Measurements from ENCODE around the gene IFNAR1. TPM values are rescaled to one million over a fixed set of nuclear protein-coding genes. Genes with fewer than 3 reads are reported as not detected.
"Not testable (repeated sequence)": the region's sequence is repeated elsewhere in the genome, so short reads cannot be mapped to it uniquely, and the experiment has no call there.

The IFNAR1 gene
- total RNA-seq, 2 experiments from 2014 or later: 35.7 to 36.3 TPM

- no peak overlapping the region for H3K4me3 Mint-ChIP-seq
- POLR2A ChIA-PET: interaction anchor here (1.4 kb wide), 1 partner anchor 11 kb away, joined by 5 read pairs; the partner anchor contains the start of gene IFNAR1
- ATAC-seq (ENCODE audit: low read depth) (no peak), DNase-seq (no peak)
- H3K36me3 Mint-ChIP-seq: no peaks in the 10 kb centered on the region
- peaks cover 3% of the 10 kb centered on the region for H3K9me3 Mint-ChIP-seq
- H3K27ac Mint-ChIP-seq: no peak overlapping the region
- H3K27me3 Mint-ChIP-seq: peaks cover 27% of the 10 kb centered on the region
- peaks cover 2% of the 10 kb centered on the region for H3K4me1 Mint-ChIP-seq
Observed at GRCh38 chr21:33313611-33314010, 11.2 kb upstream of the IFNAR1 start.

GRCh38 chr21:33314111-33314510, 10.7 kb upstream of the IFNAR1 start:
- H3K27me3 Mint-ChIP-seq: peaks cover 27% of the 10 kb centered on the region
- H3K36me3 Mint-ChIP-seq: no peaks in the 10 kb centered on the region
- H3K27ac Mint-ChIP-seq: no peak overlapping the region
- ATAC-seq (ENCODE audit: low read depth) (no peak), DNase-seq (no peak)
- peaks cover 3% of the 10 kb centered on the region for H3K9me3 Mint-ChIP-seq
- POLR2A ChIA-PET: no interaction called here
- H3K4me1 Mint-ChIP-seq: no peaks in the 10 kb centered on the region
- H3K4me3 Mint-ChIP-seq: no peak overlapping the region

- Mint-ChIP-seq H3K4me1 (no peaks in the 10 kb centered on the region), H3K9me3 (peaks cover 3% of the 10 kb centered on the region), H3K4me3 (no peak overlapping the region), H3K27me3 (peaks cover 34% of the 10 kb centered on the region), H3K36me3 (no peaks in the 10 kb centered on the region), H3K27ac (no peak overlapping the region)
- DNase-seq: no peak
- no peak for ATAC-seq (ENCODE audit: low read depth)
- POLR2A ChIA-PET: no interaction called here
Observed at GRCh38 chr21:33315946-33316710, 8.6 kb upstream of the IFNAR1 start.

GRCh38 chr21:33317145-33317544, 7.6 kb upstream of the IFNAR1 start:
- peaks cover 3% of the 10 kb centered on the region for H3K9me3 Mint-ChIP-seq
- H3K4me3 Mint-ChIP-seq: no peak overlapping the region
- no peak for ATAC-seq (ENCODE audit: low read depth)
- POLR2A ChIA-PET: no interaction called here
- H3K27me3 Mint-ChIP-seq: peaks cover 34% of the 10 kb centered on the region
- DNase-seq: no peak
- no peak overlapping the region for H3K27ac Mint-ChIP-seq
- no peaks in the 10 kb centered on the region for H3K4me1 Mint-ChIP-seq
- no peaks in the 10 kb centered on the region for H3K36me3 Mint-ChIP-seq

GRCh38 chr21:33317786-33318486, 6.8 kb upstream of the IFNAR1 start:
- H3K4me1 Mint-ChIP-seq: no peaks in the 10 kb centered on the region
- POLR2A ChIA-PET: no interaction called here

GRCh38 chr21:33321005-33321404, 3.8 kb upstream of the IFNAR1 start:
- H3K4me1 Mint-ChIP-seq; H3K27ac Mint-ChIP-seq; POLR2A ChIA-PET; H3K4me3 Mint-ChIP-seq; H3K9me3 Mint-ChIP-seq; DNase-seq; ATAC-seq (ENCODE audit: low read depth); H3K36me3 Mint-ChIP-seq: not testable (repeated sequence)
- peaks cover 15% of the 10 kb centered on the region for H3K27me3 Mint-ChIP-seq

More at GRCh38 chr21:33317786-33318486, 6.8 kb upstream of the IFNAR1 start:
- no peak overlapping the region for H3K4me3 Mint-ChIP-seq
- H3K36me3 Mint-ChIP-seq: no peaks in the 10 kb centered on the region
- peaks cover 3% of the 10 kb centered on the region for H3K9me3 Mint-ChIP-seq
- no peak overlapping the region for H3K27ac Mint-ChIP-seq
- peaks cover 31% of the 10 kb centered on the region for H3K27me3 Mint-ChIP-seq
- no peak for DNase-seq
- no peak for ATAC-seq (ENCODE audit: low read depth)

GRCh38 chr21:33323610-33324009, 1.2 kb upstream of the IFNAR1 start:
- not testable (repeated sequence) for H3K9me3 Mint-ChIP-seq; H3K27ac Mint-ChIP-seq; H3K36me3 Mint-ChIP-seq; H3K4me3 Mint-ChIP-seq; ATAC-seq (ENCODE audit: low read depth); DNase-seq; H3K27me3 Mint-ChIP-seq
- POLR2A ChIA-PET: interaction anchor here (2.0 kb wide), 1 partner anchor 58 kb away, joined by 6 read pairs; no protein-coding TSS in a partner anchor
- peaks cover 17% of the 10 kb centered on the region for H3K4me1 Mint-ChIP-seq

GRCh38 chr21:33325222-33326067, 675 bp downstream of the IFNAR1 start:
- peaks cover 22% of the 10 kb centered on the region for H3K4me1 Mint-ChIP-seq
- DNase-seq (no peak), ATAC-seq (ENCODE audit: low read depth) (peak; percentile 27)
- H3K4me3 Mint-ChIP-seq: no peak overlapping the region
- no peak overlapping the region for H3K27ac Mint-ChIP-seq
- peaks cover 3% of the 10 kb centered on the region for H3K27me3 Mint-ChIP-seq
- no peaks in the 10 kb centered on the region for H3K9me3 Mint-ChIP-seq
- POLR2A ChIA-PET: interaction anchor here (0.6 to 2.0 kb wide), 20 partner anchors 9 to 154 kb away, joined by 3 to 50 read pairs (median 6); partner anchors contain the start of genes IL10RB and TMEM50B
- peaks cover 4% of the 10 kb centered on the region for H3K36me3 Mint-ChIP-seq

GRCh38 chr21:33327326-33327725, 2.6 kb downstream of the IFNAR1 start:
- Mint-ChIP-seq H3K36me3 (peaks cover 15% of the 10 kb centered on the region), H3K27ac (no peak overlapping the region), H3K4me3 (no peak overlapping the region), H3K9me3 (peaks cover 2% of the 10 kb centered on the region), H3K27me3 (no peaks in the 10 kb centered on the region), H3K4me1 (peaks cover 33% of the 10 kb centered on the region)
- no peak for DNase-seq
- POLR2A ChIA-PET: interaction anchor here (1.8 kb wide), 1 partner anchor 35 kb away, joined by 5 read pairs; no protein-coding TSS in a partner anchor
- no peak for ATAC-seq (ENCODE audit: low read depth)

GRCh38 chr21:33327792-33328433, 3.1 kb downstream of the IFNAR1 start:
- peaks cover 20% of the 10 kb centered on the region for H3K36me3 Mint-ChIP-seq
- peaks cover 4% of the 10 kb centered on the region for H3K9me3 Mint-ChIP-seq
- ATAC-seq (ENCODE audit: low read depth): no peak
- no peak overlapping the region for H3K4me3 Mint-ChIP-seq
- H3K27ac Mint-ChIP-seq: no peak overlapping the region
- H3K27me3 Mint-ChIP-seq: no peaks in the 10 kb centered on the region
- DNase-seq: no peak
- H3K4me1 Mint-ChIP-seq: peaks cover 34% of the 10 kb centered on the region
- POLR2A ChIA-PET: interaction anchor here (0.9 to 1.8 kb wide), 2 partner anchors 34 to 164 kb away, joined by 3 to 5 read pairs; partner anchors contain the start of gene DNAJC28

- Mint-ChIP-seq H3K27me3 (no peaks in the 10 kb centered on the region), H3K4me1 (peaks cover 34% of the 10 kb centered on the region), H3K4me3 (no peak overlapping the region), H3K9me3 (peaks cover 6% of the 10 kb centered on the region), H3K27ac (no peak overlapping the region), H3K36me3 (peaks cover 28% of the 10 kb centered on the region)
- DNase-seq: no peak
- ATAC-seq (ENCODE audit: low read depth): no peak
- POLR2A ChIA-PET: interaction anchor here (0.6 to 2.4 kb wide), 4 partner anchors 10 to 126 kb away, joined by 3 to 7 read pairs (median 4); no protein-coding TSS in a partner anchor
Observed at GRCh38 chr21:33330726-33331125, 6.0 kb downstream of the IFNAR1 start.

GRCh38 chr21:33332143-33332542, 7.4 kb downstream of the IFNAR1 start:
- peaks cover 6% of the 10 kb centered on the region for H3K9me3 Mint-ChIP-seq
- peaks cover 28% of the 10 kb centered on the region for H3K4me1 Mint-ChIP-seq
- DNase-seq (no peak), ATAC-seq (ENCODE audit: low read depth) (peak; percentile 85)
- peak overlapping the region; percentile 39 for H3K27ac Mint-ChIP-seq
- H3K36me3 Mint-ChIP-seq: peaks cover 30% of the 10 kb centered on the region
- H3K27me3 Mint-ChIP-seq: no peaks in the 10 kb centered on the region
- POLR2A ChIA-PET: interaction anchor here (0.6 to 2.4 kb wide), 2 partner anchors 30 to 197 kb away, joined by 4 to 7 read pairs; no protein-coding TSS in a partner anchor
- peak overlapping the region; percentile 46 for H3K4me3 Mint-ChIP-seq

Data from activated naive CD8-positive, alpha-beta T cell treated with anti-CD3 and anti-CD28 coated beads, Interleukin-2, amount 10 ng/mL, durations not matched to agents 7 days and 5 days (primary cell).